Measurements from ENCODE around the gene OR1L4.

The OR1L4 gene, protein sequence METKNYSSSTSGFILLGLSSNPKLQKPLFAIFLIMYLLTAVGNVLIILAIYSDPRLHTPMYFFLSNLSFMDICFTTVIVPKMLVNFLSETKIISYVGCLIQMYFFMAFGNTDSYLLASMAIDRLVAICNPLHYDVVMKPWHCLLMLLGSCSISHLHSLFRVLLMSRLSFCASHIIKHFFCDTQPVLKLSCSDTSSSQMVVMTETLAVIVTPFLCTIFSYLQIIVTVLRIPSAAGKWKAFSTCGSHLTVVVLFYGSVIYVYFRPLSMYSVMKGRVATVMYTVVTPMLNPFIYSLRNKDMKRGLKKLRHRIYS

GRCh38 chr9:122723690-122724089 is at the start of gene OR1L4:
Gene OR1L4 (plus strand): TSS chr9:122723990. CDS start chr9:122723990, 0 bp downstream.
- no peak for DNase-seq (ENCODE audit: low read depth in 2 of 2)

GRCh38 chr9:122684851-122685250 is 38.9 kb upstream of the OR1L4 start:
- no peak for DNase-seq (ENCODE audit: low read depth in 2 of 2)

- no peak for DNase-seq (ENCODE audit: low read depth in 2 of 2)
Measured at GRCh38 chr9:122695696-122696095, 28.1 kb upstream of the OR1L4 start.

DNA sequence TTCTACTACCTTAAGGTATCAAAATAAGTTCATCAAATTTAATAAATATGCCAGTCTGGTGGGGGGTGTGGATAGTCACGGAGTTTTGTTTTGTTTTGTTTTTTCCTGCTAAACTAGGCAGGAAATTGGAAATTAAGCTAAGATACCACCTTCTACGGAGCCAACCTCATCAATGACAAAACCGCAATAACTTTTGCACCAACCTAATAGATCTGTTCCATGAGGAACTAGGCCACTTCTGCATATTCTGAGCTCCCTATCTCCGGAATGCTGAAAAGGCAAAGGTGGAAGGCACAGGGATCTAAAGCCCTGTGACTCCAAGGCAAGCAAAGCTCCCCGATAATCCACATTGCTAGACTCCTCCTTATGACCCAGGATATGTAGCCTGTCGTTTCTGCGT is 5.8 kb upstream of the OR1L4 start:
- no peak for DNase-seq (ENCODE audit: low read depth in 2 of 2)

DNA sequence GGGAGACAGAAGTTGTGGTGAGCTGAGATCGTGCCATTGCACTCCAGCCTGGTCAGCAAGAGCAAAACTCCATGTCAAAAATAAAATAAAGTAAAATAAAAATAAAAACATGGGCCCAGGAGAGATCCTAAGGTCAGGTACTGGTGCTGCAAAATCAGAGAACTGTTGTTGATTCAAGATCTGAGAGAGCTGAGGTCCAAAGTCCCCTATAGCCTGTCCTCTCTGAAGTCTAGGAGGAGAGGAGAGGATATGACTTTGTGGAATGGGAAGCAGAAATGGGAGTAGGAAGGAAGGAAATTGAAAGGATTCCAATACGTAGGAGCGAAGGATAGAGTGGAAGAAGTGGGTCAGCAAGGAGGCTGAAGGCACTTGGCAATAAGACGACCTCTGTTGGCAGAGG is 4.6 kb upstream of the OR1L4 start:
- DNase-seq (ENCODE audit: low read depth in 2 of 2): no peak

- DNase-seq (ENCODE audit: low read depth in 2 of 2): no peak
Measured at GRCh38 chr9:122742003-122742402, 18.2 kb downstream of the OR1L4 start, which contains the start of gene OR1L6. Gene OR1L6 (plus strand): TSS chr9:122742303. CDS start chr9:122749848, 7,545 bp downstream.

- DNase-seq (ENCODE audit: low read depth in 2 of 2): no peak
Measured at GRCh38 chr9:122754825-122755224, 31.0 kb downstream of the OR1L4 start.

GRCh38 chr9:122767817-122768216 is 44.0 kb downstream of the OR1L4 start:
- no peak for DNase-seq (ENCODE audit: low read depth in 2 of 2)

Data from activated CD8-positive, alpha-beta memory T cell treated with anti-CD3 and anti-CD28 coated beads for 4 hours (primary cell).